HCT116 (cell line): Measurements from ENCODE around the gene CLCN4. TPM values are rescaled to one million over a fixed set of nuclear protein-coding genes. Genes with fewer than 3 reads are reported as not detected.

Experiments
- ATAC-seq: fragments of 200-7000 bp; cut with Tn5 transposase; 2 replicates; pipeline ENCODE4 v1.9.1; 2020; ENCODE audit warnings: mild to moderate bottlenecking, moderate library complexity
- BruUV-seq: library from RNA; stranded (reverse); fragments of 400-500 nt; replicated peaks from 2 replicates; lab custom pipeline; 2021; lab: Mats Ljungman, UMichigan
- CTCF ChIA-PET: fragments of 300-600 bp; sonication (Branson Sonifier 250); formaldehyde crosslinking; loops from one replicate; lab custom pipeline; 2021; ENCODE audit warnings: antibody characterized with exemption; lab: Charles Lee
- POLR2A ChIA-PET: fragments of 300-600, 350-600 bp; sonication (Branson Sonifier 250); formaldehyde crosslinking; loops from one replicate; lab custom pipeline; 2021; ENCODE audit warnings: antibody characterized with exemption; lab: Charles Lee
- RAD21 ChIA-PET, 2 experiments: fragments of 300-600 bp; sonication (Branson Sonifier 250); formaldehyde crosslinking; loops; one replicate each; lab custom pipeline; 2023; ENCODE audit warnings: low total read pairs in 2 of 2; ENCODE audit not compliant: uncharacterized antibody in 2 of 2, unreplicated experiment in 2 of 2, low non-redundant PET in 1 of 2; lab: Charles Lee
- DNase-seq: peaks from one replicate; pipeline ENCODE4 v3.0.0-alpha.2; 2010; ENCODE audit warnings: low read depth, low spot score
- H2AFZ ChIP-seq: fragments of 200-600 bp; shearing (Covaris generic), sonication (generic); 2 replicates; pipeline ENCODE4 v1.6.1; 2017; ENCODE audit warnings: low read depth, mixed run types, mixed read lengths, antibody characterized with exemption, low read length; ENCODE audit not compliant: poor library complexity, severe bottlenecking
- H3K27ac ChIP-seq: 2 replicates; pipeline ENCODE4 v1.5.1; 2012; ENCODE audit warnings: low read depth, low read length
- H3K27me3 ChIP-seq: fragments of 200-600 bp; sonication (generic); 2 replicates; pipeline ENCODE4 v1.6.1; 2016; ENCODE audit warnings: mixed run types, low read length, mixed read lengths; ENCODE audit not compliant: insufficient read depth
- H3K36me3 ChIP-seq, 2 experiments: fragments of 200-500 bp in 1 of 2; fragments of 200-600 bp in 1 of 2; sonication (Bioruptor generic) in 1 of 2; sonication (generic) in 1 of 2; 2 replicates each; pipeline versions ENCODE4 v1.5.1 to v1.6.1; 2014 to 2016; ENCODE audit warnings: low read length in 2 of 2, inconsistent platforms in 1 of 2, mixed read lengths in 1 of 2, mixed run types in 1 of 2; ENCODE audit not compliant: insufficient read depth in 2 of 2, control insufficient read depth in 1 of 2
- H3K4me1 ChIP-seq, 2 experiments: fragments of 200-600 bp in 1 of 2; sonication (generic) in 1 of 2; 2 replicates each; pipeline versions ENCODE4 v1.5.1 to v1.6.1; 2012 to 2017; ENCODE audit warnings: low read length in 2 of 2, inconsistent platforms in 1 of 2, mild to moderate bottlenecking in 1 of 2, mixed read lengths in 1 of 2, mixed run types in 1 of 2, moderate library complexity in 1 of 2; ENCODE audit not compliant: insufficient read depth in 2 of 2, control insufficient read depth in 1 of 2
- H3K4me2 ChIP-seq: fragments of 200-600 bp; sonication (generic); 2 replicates; pipeline ENCODE4 v1.6.1; 2017; ENCODE audit warnings: mixed run types, low read length, mixed read lengths
- H3K4me3 ChIP-seq, 2 experiments: fragments of 200-600 bp in 1 of 2; sonication (generic) in 1 of 2; replicated peaks in 1 of 2; 2 replicates each; pipeline ENCODE4 v1.5.1; 2011 to 2016; ENCODE audit warnings: low read length in 2 of 2, control low read depth in 1 of 2, low read depth in 1 of 2, mild to moderate bottlenecking in 1 of 2, mixed read lengths in 1 of 2, mixed run types in 1 of 2
- H3K79me2 ChIP-seq: fragments of 200-600 bp; sonication (generic); 2 replicates; pipeline ENCODE4 v1.6.1; 2017; ENCODE audit warnings: mild to moderate bottlenecking, mixed run types, low read length, moderate library complexity, mixed read lengths; ENCODE audit not compliant: insufficient read depth
- H3K9ac ChIP-seq: fragments of 200-600 bp; sonication (generic); 2 replicates; pipeline ENCODE4 v1.6.1; 2016; ENCODE audit warnings: low read length, mixed read lengths
- H3K9me2 ChIP-seq: fragments of 200-600 bp; sonication (generic), shearing (Covaris generic); 2 replicates; pipeline ENCODE4 v1.6.1; 2017; ENCODE audit warnings: mixed run types, mild to moderate bottlenecking, moderate library complexity; ENCODE audit not compliant: insufficient read depth
- H3K9me3 ChIP-seq, 2 experiments: fragments of 200-500 bp in 1 of 2; fragments of 200-600 bp in 1 of 2; sonication (Bioruptor generic) in 1 of 2; sonication (generic) in 1 of 2; 2 replicates each; pipeline ENCODE4 v1.6.1; 2014 to 2017; ENCODE audit warnings: low read length in 2 of 2, mixed read lengths in 2 of 2, inconsistent platforms in 1 of 2, low read depth in 1 of 2, mild to moderate bottlenecking in 1 of 2, mixed run types in 1 of 2, moderate library complexity in 1 of 2; ENCODE audit not compliant: control insufficient read depth in 1 of 2, insufficient read depth in 1 of 2
- H4K20me1 ChIP-seq: fragments of 200-600 bp; sonication (generic), shearing (Covaris generic); 2 replicates; pipeline ENCODE4 v1.6.1; 2017; ENCODE audit warnings: mixed run types, mild to moderate bottlenecking, moderate library complexity; ENCODE audit not compliant: insufficient read depth
- ATF3 ChIP-seq: IDR thresholded peaks from 2 replicates; pipeline ENCODE4 v1.6.1; 2012
- CBX3 ChIP-seq: IDR thresholded peaks from 2 replicates; pipeline ENCODE4 v1.6.1; 2012; ENCODE audit warnings: low read depth
- CEBPB ChIP-seq: IDR thresholded peaks from 2 replicates; pipeline ENCODE4 v1.6.1; 2012; ENCODE audit warnings: low read depth
- CTCF ChIP-seq, 3 experiments: fragments of 200-600 bp in 1 of 3; sonication (generic) in 1 of 3; IDR thresholded peaks in 2 of 3; conservative IDR thresholded peaks in 1 of 3; 2 replicates each; pipeline ENCODE4 v1.5.1; 2012 to 2017; ENCODE audit warnings: low read depth in 2 of 3, low read length in 2 of 3, antibody characterized with exemption in 1 of 3, borderline replicate concordance in 1 of 3, control low read depth in 1 of 3, mild to moderate bottlenecking in 1 of 3, mixed read lengths in 1 of 3, mixed run types in 1 of 3, moderate library complexity in 1 of 3; ENCODE audit not compliant: insufficient read depth in 1 of 3
- EGR1 ChIP-seq: IDR thresholded peaks from 2 replicates; pipeline ENCODE4 v1.6.1; 2012; ENCODE audit warnings: low read depth
- ELF1 ChIP-seq: IDR thresholded peaks from 2 replicates; pipeline ENCODE4 v1.6.1; 2012; ENCODE audit warnings: low read depth, borderline replicate concordance
- EZH2 ChIP-seq: fragments of 200-600 bp; sonication (generic); IDR thresholded peaks from 2 replicates; pipeline ENCODE4 v1.6.1; 2017; ENCODE audit warnings: antibody characterized with exemption, mixed run types
- FOSL1 ChIP-seq: IDR thresholded peaks from 2 replicates; pipeline ENCODE4 v1.6.1; 2012; ENCODE audit warnings: low read depth
- POLR2A ChIP-seq: IDR thresholded peaks from 2 replicates; pipeline ENCODE4 v1.7.0; 2011; ENCODE audit warnings: borderline replicate concordance; ENCODE audit not compliant: insufficient read depth, insufficient read length; ENCODE audit errors: extremely low read depth
- POLR2AphosphoS5 ChIP-seq: IDR thresholded peaks from 2 replicates; pipeline ENCODE4 v1.6.1; 2011; ENCODE audit warnings: mild to moderate bottlenecking, low read depth, low read length, moderate library complexity
- RAD21 ChIP-seq: IDR thresholded peaks from 2 replicates; pipeline ENCODE4 v1.6.1; 2012; ENCODE audit warnings: low read depth, mild to moderate bottlenecking
- REST ChIP-seq: IDR thresholded peaks from 2 replicates; pipeline ENCODE4 v1.6.1; 2012; ENCODE audit warnings: low read depth
- SP1 ChIP-seq: IDR thresholded peaks from 2 replicates; pipeline ENCODE4 v1.6.1; 2012; ENCODE audit warnings: low read depth
- YY1 ChIP-seq: IDR thresholded peaks from 2 replicates; pipeline ENCODE4 v1.6.1; 2011; ENCODE audit warnings: low read length, low read depth, moderate library complexity, mild to moderate bottlenecking; ENCODE audit not compliant: insufficient replicate concordance; ENCODE audit errors: extremely low read depth
- ZBTB33 ChIP-seq: IDR thresholded peaks from 2 replicates; pipeline ENCODE4 v1.6.1; 2011; ENCODE audit warnings: mild to moderate bottlenecking, low read length, moderate library complexity; ENCODE audit not compliant: insufficient replicate concordance; ENCODE audit errors: extremely low read depth
- ZFX ChIP-seq: fragments of 450-650 bp; IDR thresholded peaks from 2 replicates; pipeline ENCODE4 v1.6.1; 2017
- ZNF274 ChIP-seq: fragments of 200-500 bp; sonication (Bioruptor generic); IDR thresholded peaks from 2 replicates; pipeline ENCODE4 v1.6.1; 2014; ENCODE audit warnings: mild to moderate bottlenecking, low read depth, low read length, inconsistent platforms
- intact Hi-C: fragments of 100-400 bp; cut with micrococcal nuclease; formaldehyde crosslinking; loops from 2 replicates; pipeline ENCODE4 v1.10.0; 2022
- total RNA-seq: library from RNA; stranded (reverse); gene quantifications from one replicate; pipeline ENCODE4 v1.2.1, GENCODE V29; 2021; ENCODE audit not compliant: unreplicated experiment

Gene CLCN4
- total RNA-seq, 1 experiment from 2014 or later, result 3.1 TPM

GRCh38 chrX:10177601-10178000 lies 20.8 kb downstream of the CLCN4 start:
- Histone ChIP-seq H3K4me2 (no peak overlapping the region), H3K36me3 (no peaks in the 10 kb centered on the region), H3K79me2 (no peaks in the 10 kb centered on the region), H3K9me2 (no peaks in the 10 kb centered on the region), H3K9ac (no peak overlapping the region), H3K27me3 (no peaks in the 10 kb centered on the region), H3K4me3 (no peak overlapping the region), H2AFZ (no peak overlapping the region), H3K9me3 (no peaks in the 10 kb centered on the region), H3K4me1 (peaks cover 5 to 7% of the 10 kb centered on the region in 2 experiments; a peak in 3 of 4 replicates), H4K20me1 (no peaks in the 10 kb centered on the region), H3K27ac (no peak overlapping the region)
- no peak for TF ChIP-seq EZH2
- TF ChIP-seq CEBPB, result no peak
- TF ChIP-seq ELF1, result no peak
- TF ChIP-seq REST, result no peak
- TF ChIP-seq SP1, result no peak
- no peak for TF ChIP-seq ZFX
- no peak for TF ChIP-seq ZBTB33
- TF ChIP-seq YY1, result no peak
- no peak for TF ChIP-seq EGR1
- no peak for TF ChIP-seq CTCF (IDR thresholded peaks at IDR 0.05 in 2 of 3, conservative IDR thresholded peaks at IDR 0.05 in 1 of 3; ENCODE audit: borderline replicate concordance in 1 of 3, insufficient read depth in 1 of 3, low read depth in 2 of 3, low read length in 2 of 3)
- TF ChIP-seq FOSL1, result no peak
- no peak for TF ChIP-seq POLR2A
- TF ChIP-seq POLR2AphosphoS5, result no peak
- TF ChIP-seq ATF3, result no peak
- no peak for TF ChIP-seq CBX3
- TF ChIP-seq ZNF274, result no peak
- no peak for TF ChIP-seq RAD21
- RAD21 ChIA-PET, result no interaction called here
- DNase-seq (no peak), ATAC-seq (no peak)
- POLR2A ChIA-PET, result no interaction called here
- CTCF ChIA-PET, result no interaction called here
- intact Hi-C loops, result no loop called here
- no TSS peak for BruUV-seq
